Measurements from ENCODE around the gene VARS1.

DNA sequence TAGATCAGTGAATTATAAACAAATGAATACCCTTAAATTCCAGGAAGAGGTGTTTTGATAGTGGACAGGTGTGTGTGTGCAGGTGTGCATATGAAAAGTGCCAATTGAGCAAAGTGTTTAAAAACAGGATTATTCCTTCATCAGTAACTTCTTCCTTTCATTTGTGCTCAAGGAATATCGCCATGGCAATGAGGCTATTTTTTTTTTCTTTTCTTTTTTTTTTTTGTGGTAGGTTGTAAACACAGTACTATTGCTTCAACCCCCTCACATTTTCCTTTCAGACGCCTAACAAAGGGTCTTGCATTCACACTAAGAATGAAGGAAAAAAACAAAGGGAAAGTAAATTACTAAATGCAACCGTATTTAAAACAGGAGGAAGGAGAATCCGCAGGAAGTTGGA, 30.0 kb upstream of the VARS1 start:
- TF ChIP-seq, protein P1, sequence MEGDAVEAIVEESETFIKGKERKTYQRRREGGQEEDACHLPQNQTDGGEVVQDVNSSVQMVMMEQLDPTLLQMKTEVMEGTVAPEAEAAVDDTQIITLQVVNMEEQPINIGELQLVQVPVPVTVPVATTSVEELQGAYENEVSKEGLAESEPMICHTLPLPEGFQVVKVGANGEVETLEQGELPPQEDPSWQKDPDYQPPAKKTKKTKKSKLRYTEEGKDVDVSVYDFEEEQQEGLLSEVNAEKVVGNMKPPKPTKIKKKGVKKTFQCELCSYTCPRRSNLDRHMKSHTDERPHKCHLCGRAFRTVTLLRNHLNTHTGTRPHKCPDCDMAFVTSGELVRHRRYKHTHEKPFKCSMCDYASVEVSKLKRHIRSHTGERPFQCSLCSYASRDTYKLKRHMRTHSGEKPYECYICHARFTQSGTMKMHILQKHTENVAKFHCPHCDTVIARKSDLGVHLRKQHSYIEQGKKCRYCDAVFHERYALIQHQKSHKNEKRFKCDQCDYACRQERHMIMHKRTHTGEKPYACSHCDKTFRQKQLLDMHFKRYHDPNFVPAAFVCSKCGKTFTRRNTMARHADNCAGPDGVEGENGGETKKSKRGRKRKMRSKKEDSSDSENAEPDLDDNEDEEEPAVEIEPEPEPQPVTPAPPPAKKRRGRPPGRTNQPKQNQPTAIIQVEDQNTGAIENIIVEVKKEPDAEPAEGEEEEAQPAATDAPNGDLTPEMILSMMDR (IDR thresholded peaks at IDR 0.05 in 8 of 11, conservative IDR thresholded peaks at IDR 0.05 in 3 of 11) = no peak
- TF ChIP-seq POLR2A (IDR thresholded peaks at IDR 0.05) (no peak), POLR2AphosphoS5 (IDR thresholded peaks at IDR 0.05) (no peak)
